HG03565 (cell line): ENCODE data around the gene HSPB6.
A peak's percentile ranks its signal among the peaks of the same experiment; 100 is the strongest.

Experiments
- ATAC-seq: cut with Tn5 transposase; IDR thresholded peaks from one replicate; pipeline ENCODE4 v1.9.1; 2021; ENCODE audit warnings: mild to moderate bottlenecking, moderate library complexity; ENCODE audit not compliant: unreplicated experiment

Gene HSPB6

GRCh38 chr19:35767288-35768081 lies 10.7 kb upstream of the HSPB6 start:
- no peak for ATAC-seq

GRCh38 chr19:35766571-35767104 lies 9.8 kb upstream of the HSPB6 start:
- ATAC-seq: no peak

GRCh38 chr19:35764432-35765315 lies 7.8 kb upstream of the HSPB6 start:
- no peak for ATAC-seq

GRCh38 chr19:35760711-35761349 lies 4.0 kb upstream of the HSPB6 start:
- ATAC-seq: no peak

GRCh38 chr19:35759697-35760096 lies 2.9 kb upstream of the HSPB6 start:
- ATAC-seq: no peak

GRCh38 chr19:35757749-35758608 lies 1.1 kb upstream of the HSPB6 start, which contains the start of gene PROSER3:
TSS of gene PROSER3 (plus strand) at chr19:35758176. CDS start at chr19:35758216, 40 bp downstream.
- ATAC-seq: peak; percentile 94

- no peak for ATAC-seq
These were observed 461 bp upstream of the HSPB6 start for GRCh38 chr19:35757231-35757748.

GRCh38 chr19:35755550-35756376 lies 1.1 kb downstream of the HSPB6 start:
- no peak for ATAC-seq

- ATAC-seq: no peak
These were observed 1.7 kb downstream of the HSPB6 start for GRCh38 chr19:35755131-35755549.

- no peak for ATAC-seq
These were observed 2.3 kb downstream of the HSPB6 start for GRCh38 chr19:35754370-35755130.

- no peak for ATAC-seq
These were observed 3.0 kb downstream of the HSPB6 start for GRCh38 chr19:35753634-35754369.

- no peak for ATAC-seq
These were observed 4.0 kb downstream of the HSPB6 start for GRCh38 chr19:35752746-35753350.

- no peak for ATAC-seq
These were observed 4.7 kb downstream of the HSPB6 start for GRCh38 chr19:35751839-35752745.

GRCh38 chr19:35750167-35750566 lies 6.7 kb downstream of the HSPB6 start:
- ATAC-seq: no peak

GRCh38 chr19:35748106-35749020 lies 8.5 kb downstream of the HSPB6 start, which contains the start of gene LIN37:
TSS of gene LIN37 (plus strand) at chr19:35748576. CDS start at chr19:35748725, 149 bp downstream.
- ATAC-seq: peak; percentile 69
